HG03196 (cell line): ENCODE data around the gene POLD2.
"Not testable (repeated sequence)": the region's sequence is repeated elsewhere in the genome, so short reads cannot be mapped to it uniquely, and the experiment has no call there.

Experiments used
- ATAC-seq: cut with Tn5 transposase; IDR thresholded peaks from one replicate; pipeline ENCODE4 v1.9.1; 2021; ENCODE audit not compliant: unreplicated experiment

The POLD2 gene

GRCh38 chr7:44123190-44124003 lies at the start of gene POLD2:
POLD2 (minus strand) TSS chr7:44123548; CDS start chr7:44122053, 1,495 bp downstream.
- ATAC-seq, result peak; percentile 97

DNA sequence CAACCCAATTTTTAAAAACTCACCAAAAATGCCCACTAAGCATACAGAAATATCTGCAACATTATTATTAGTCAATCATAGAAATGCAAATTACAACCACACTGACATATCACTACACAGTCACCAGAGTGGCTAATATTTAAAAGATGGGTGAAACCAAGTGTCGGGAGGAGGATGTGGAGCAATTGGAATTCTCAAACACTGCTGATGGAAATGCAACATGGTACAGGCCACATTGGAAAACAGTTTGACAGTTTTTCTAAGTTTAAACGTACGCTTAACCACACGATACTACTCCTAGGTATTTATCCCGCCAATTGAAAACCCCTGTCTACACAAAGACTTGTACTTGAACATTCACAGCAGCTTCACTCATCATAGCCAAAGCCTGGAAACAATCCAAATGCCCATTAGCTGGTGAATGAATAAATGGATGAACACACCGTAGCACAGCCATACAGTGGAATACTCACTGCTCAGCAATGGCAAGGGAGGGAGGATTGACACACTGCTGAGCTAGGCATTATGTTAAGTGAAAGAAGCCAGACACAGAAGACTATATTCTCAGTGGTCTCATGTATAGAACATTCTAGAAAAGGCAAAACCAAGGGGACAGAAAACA lies 49.6 kb upstream of the POLD2 start:
- no peak for ATAC-seq

DNA sequence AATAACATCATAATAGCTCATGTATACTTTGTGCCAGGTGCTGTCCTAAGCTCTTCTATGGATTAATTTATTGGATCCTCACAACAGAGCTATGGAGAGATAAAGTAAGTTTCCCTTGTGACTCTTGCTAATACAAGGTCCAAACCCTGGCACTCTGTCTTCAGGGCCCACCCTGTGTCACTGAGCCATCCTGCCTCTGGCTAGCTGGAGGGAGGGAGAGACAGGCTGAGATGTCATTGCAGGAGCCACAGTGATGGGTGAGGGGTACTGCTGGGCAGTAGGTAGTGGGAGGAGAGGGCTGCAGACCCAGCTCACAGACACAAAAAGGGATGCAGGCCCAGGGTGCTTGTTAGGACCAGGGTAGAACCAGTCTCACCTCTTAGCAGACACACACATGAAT lies 49.0 kb upstream of the POLD2 start:
- ATAC-seq, result no peak

GRCh38 chr7:44171901-44172300 lies 48.6 kb upstream of the POLD2 start:
- not testable (repeated sequence) for ATAC-seq

- ATAC-seq, result no peak
Observed at GRCh38 chr7:44167920-44168319, 44.6 kb upstream of the POLD2 start.

DNA sequence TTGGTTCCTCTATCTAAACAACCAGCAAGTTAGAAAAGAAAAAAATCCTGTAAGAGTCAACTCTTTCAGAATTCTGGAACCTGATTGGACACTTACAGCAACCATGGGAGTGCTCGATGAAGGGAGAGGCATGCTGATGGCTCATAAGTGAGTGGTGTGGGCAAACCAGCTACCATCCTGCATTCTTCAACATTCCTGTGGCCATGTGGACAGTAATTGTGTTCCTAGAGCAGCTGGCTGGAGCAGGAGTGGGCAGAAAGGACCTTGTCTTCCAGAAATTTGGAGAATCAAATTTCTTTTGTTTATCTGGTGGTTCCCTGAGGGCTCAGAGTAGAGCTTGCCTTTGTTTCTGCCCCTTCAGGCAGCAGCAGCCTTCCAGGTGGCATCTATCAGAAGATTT lies 40.2 kb upstream of the POLD2 start:
- ATAC-seq, result no peak

DNA sequence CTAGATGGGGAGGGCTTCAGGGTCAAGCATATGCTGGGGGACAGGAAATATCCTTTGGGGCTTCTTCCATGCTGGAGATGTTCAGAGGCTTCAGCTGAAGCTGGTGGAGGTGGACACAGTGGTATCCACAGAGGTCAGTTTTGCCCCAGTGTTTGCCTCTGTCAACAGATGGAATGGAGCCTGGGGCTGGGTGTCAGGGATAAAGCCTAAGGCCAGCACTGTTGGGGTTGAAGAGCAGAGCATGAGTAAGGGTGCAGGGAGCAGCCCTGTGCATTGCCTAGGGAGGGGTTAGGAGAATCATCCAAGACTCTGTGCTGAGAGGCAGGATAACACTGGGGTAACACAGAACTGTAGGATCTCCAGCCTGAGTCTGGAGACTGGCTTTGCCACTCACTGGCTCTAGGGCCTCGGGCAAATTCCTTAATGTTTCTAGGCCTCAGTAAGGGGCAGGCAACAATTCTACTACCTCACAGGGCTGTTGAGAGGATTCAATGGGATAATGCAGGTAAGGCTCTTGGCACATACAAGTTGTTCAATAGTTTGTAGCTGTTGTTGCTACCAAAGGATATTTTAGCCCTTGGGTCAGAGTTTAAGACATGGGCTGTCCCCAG lies 39.5 kb upstream of the POLD2 start:
- no peak for ATAC-seq

DNA sequence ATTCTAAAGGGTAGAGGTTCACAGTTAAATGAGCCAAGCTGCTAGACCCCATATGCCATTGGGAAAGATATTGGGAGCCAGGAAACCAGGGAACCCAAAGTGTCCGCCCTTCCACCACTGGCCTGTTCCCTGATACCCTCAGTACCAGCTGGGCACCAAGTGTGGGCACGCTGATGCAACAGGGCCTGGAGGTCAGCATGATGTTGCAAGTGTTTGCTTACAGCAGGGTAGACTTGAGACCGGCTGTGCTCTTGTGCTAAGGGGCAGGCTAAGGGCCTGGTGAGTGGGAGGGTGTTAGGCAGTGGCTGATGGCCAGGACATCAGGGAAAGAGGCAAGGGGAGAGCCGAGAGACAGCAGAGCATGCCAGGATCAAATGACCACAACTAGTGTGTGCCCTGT lies 38.8 kb upstream of the POLD2 start:
- no peak for ATAC-seq

DNA sequence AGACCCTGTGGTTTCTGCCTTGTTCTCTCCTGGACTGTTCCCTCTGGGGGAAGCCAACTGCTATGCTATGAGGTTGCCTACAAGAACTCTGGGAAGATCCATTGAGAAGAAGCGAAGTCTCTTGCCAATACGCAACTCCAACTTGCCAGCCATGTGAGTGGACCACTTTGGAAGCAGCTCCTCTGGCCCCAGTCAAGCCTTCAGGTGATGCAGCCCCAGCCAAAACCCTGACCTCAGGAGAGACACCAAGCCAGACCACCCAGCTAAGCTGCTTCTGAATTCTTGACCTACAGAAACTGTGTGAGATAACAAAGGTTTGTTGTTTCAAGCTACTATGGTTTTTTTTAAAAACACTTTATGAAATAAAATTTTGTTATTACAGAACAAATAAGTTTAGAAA lies 38.0 kb upstream of the POLD2 start:
- no peak for ATAC-seq

DNA sequence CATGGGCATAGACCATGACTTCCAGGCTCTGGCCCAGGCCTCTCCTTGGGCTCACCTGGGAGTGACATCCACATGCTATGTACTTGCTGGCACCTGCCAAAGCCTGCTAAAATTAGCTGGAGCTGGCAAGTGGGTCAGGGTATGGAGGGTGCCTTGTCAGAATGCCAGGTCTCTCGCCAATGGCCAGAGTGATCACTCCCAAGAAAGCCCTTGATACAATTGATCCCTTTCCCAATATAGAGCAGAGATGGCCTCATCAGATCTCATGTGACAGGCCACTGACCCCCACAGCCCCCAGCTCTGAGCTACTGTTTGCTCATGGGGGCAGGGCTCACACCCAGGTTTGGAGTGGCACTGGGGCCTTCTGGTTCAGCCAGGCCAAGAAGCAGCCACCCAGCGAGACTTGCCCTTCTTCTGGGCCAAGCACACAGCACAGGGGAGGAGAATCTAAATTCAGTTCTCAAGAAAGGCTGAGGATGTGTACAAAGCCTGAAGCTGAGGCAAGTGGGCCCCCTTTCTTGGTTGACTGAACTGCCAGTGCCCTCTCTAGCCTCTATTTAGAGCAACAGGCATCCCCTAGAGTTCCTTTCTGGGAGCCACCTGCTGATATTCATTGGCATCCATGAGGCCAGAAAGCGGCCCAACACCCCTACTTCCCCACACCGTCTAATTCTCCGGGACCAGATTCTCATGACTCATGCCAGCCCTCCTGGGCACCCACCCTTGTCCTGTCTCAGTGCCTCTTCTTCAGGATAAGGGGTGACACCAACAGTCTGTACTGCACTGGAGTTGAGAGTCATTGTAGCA lies 36.7 kb upstream of the POLD2 start:
- no peak for ATAC-seq

GRCh38 chr7:44158873-44159631 lies 35.7 kb upstream of the POLD2 start:
- no peak for ATAC-seq

- no peak for ATAC-seq
Observed at GRCh38 chr7:44158096-44158872, 34.9 kb upstream of the POLD2 start.

GRCh38 chr7:44157116-44158080 lies 34.0 kb upstream of the POLD2 start:
- no peak for ATAC-seq

DNA sequence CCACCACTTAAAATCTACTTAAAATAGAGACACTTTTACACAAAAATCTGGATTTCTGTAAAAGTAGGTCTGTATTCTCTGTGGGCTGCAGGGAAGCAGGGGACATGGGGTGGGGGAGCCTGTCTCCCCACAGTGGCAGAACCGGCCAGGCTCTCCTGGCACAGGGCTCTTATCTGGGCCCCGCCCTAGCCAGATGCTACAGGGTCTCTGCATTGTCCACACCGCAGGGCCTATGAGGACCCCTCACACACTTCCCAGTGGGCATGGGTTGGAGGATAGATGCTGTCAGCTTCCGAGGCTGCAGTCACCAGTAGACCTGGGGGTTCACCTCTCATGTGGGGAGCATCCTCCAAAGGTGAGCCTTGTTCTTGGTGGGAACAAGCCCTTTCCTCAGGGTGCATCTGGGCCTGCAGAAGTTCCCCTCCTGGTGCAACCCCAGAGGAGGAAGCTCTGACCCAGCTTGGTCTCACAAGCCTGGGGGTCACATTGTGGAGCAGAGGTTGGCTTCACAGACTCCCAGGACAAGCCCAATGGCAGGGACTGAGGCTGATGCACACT lies 33.2 kb upstream of the POLD2 start:
- ATAC-seq, result no peak

- no peak for ATAC-seq
Observed at GRCh38 chr7:44155191-44156185, 32.1 kb upstream of the POLD2 start.

DNA sequence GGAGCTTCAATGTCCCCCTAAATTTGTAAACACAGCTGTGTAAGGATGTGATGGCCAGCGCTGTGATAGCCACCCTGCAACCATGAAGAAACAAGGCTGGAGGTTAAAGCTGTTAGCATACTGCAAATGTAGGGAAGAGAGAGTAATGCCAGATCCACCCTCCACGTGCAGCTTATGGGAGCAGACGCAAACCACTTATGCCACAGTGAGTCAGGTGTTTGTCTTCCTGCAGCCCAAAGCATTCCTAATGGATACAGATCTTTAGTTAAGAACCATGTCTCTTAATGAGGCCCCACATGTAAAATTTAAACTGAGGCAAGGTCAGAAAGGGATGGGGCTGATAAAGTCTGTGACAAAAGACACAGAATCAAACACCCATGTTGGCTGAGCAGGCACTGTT lies 31.4 kb upstream of the POLD2 start:
- no peak for ATAC-seq

DNA sequence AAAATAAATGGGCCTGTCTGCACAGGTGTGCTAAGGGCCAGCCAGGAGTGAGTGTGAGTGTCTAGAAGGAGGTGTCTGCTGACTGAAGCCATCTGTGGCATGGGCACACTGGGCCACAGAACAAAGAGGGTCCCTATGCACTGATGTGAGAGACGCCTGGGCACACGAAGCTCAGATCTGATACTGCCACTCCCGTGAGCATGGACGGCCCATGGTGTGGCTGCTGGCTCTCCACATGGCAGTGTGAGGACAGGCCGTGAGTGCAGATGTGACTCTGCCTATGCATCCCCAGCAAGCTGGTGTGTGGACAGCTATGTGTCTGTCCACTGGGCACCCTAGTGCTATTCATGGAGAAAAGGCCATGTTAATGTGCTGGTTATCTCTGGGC lies 30.6 kb upstream of the POLD2 start:
- ATAC-seq, result no peak
